ENCODE results near the gene CCL15.

GRCh38 chr17:36034127-36034526 is 32.8 kb upstream of the CCL15 start:
- TF ChIP-seq CTCF (IDR thresholded peaks at IDR 0.05) (no peak), POLR2A (IDR thresholded peaks at IDR 0.05) (no peak)
